ENCODE data around the gene CCDC127.
"Not testable (repeated sequence)": the region's sequence is repeated elsewhere in the genome, so short reads cannot be mapped to it uniquely, and the experiment has no call there.

The CCDC127 gene

GRCh38 chr5:201672-202071 is 16.3 kb downstream of the CCDC127 start:
- no peak for DNase-seq

GRCh38 chr5:200985-201384 is 17.0 kb downstream of the CCDC127 start:
- DNase-seq = no peak

- no peak for DNase-seq
Observed at GRCh38 chr5:199950-200645, 17.9 kb downstream of the CCDC127 start.

- DNase-seq = no peak
Observed at GRCh38 chr5:199197-199949, 18.6 kb downstream of the CCDC127 start.

- no peak for DNase-seq
Observed at GRCh38 chr5:198516-199196, 19.3 kb downstream of the CCDC127 start.

- no peak for DNase-seq
Observed at GRCh38 chr5:197892-198489, 20.0 kb downstream of the CCDC127 start.

- DNase-seq = not testable (repeated sequence)
Observed at GRCh38 chr5:197031-197430, 20.9 kb downstream of the CCDC127 start.

- DNase-seq = no peak
Observed at GRCh38 chr5:196350-196749, 21.6 kb downstream of the CCDC127 start.

- no peak for DNase-seq
Observed at GRCh38 chr5:195401-196160, 22.4 kb downstream of the CCDC127 start.

GRCh38 chr5:194603-195209 is 23.2 kb downstream of the CCDC127 start:
- DNase-seq = no peak

GRCh38 chr5:194102-194501 is 23.9 kb downstream of the CCDC127 start:
- no peak for DNase-seq

GRCh38 chr5:192970-193831 is 24.8 kb downstream of the CCDC127 start:
- DNase-seq = no peak

GRCh38 chr5:192691-192969 is 25.3 kb downstream of the CCDC127 start:
- no peak for DNase-seq

GRCh38 chr5:191949-192690 is 25.8 kb downstream of the CCDC127 start:
- DNase-seq = no peak

GRCh38 chr5:191036-191948 is 26.7 kb downstream of the CCDC127 start, which contains the start of gene LRRC14B:
LRRC14B (plus strand) TSS chr5:191495; CDS start chr5:191539, 44 bp downstream.
- DNase-seq = no peak

GRCh38 chr5:190366-191035 is 27.5 kb downstream of the CCDC127 start:
- DNase-seq = no peak

GRCh38 chr5:189976-190365 is 28.0 kb downstream of the CCDC127 start:
- no peak for DNase-seq

- no peak for DNase-seq
Observed at GRCh38 chr5:189486-189885, 28.5 kb downstream of the CCDC127 start.
